ENCODE data around the gene CMPK2. TPM values are rescaled to one million over a fixed set of nuclear protein-coding genes. Genes with fewer than 3 reads are reported as not detected.

Gene CMPK2
- total and polyA plus RNA-seq, 7 donors, result 1.8 to 26.1 (median 9.3) TPM

- no peak for DNase-seq
- no peak overlapping the region for H3K27ac ChIP-seq
- WGBS, 2 donors, result 83 to 86% methylated on average over 2 of the region's 2 CpGs
- no peak overlapping the region for H3K4me3 ChIP-seq
- TF ChIP-seq POLR2AphosphoS5 (IDR thresholded peaks at IDR 0.05), result no peak
- no peaks in the 10 kb centered on the region for H3K9me3 ChIP-seq
- H3K36me3 ChIP-seq, result no peaks in the 10 kb centered on the region
- intact Hi-C loops (cut with DNase I), result no loop called here
- H3K27me3 ChIP-seq, result no peaks in the 10 kb centered on the region
- H3K4me1 ChIP-seq, result no peaks in the 10 kb centered on the region
Observed at GRCh38 chr2:6885551-6885950, 19.8 kb upstream of the CMPK2 start.

DNA sequence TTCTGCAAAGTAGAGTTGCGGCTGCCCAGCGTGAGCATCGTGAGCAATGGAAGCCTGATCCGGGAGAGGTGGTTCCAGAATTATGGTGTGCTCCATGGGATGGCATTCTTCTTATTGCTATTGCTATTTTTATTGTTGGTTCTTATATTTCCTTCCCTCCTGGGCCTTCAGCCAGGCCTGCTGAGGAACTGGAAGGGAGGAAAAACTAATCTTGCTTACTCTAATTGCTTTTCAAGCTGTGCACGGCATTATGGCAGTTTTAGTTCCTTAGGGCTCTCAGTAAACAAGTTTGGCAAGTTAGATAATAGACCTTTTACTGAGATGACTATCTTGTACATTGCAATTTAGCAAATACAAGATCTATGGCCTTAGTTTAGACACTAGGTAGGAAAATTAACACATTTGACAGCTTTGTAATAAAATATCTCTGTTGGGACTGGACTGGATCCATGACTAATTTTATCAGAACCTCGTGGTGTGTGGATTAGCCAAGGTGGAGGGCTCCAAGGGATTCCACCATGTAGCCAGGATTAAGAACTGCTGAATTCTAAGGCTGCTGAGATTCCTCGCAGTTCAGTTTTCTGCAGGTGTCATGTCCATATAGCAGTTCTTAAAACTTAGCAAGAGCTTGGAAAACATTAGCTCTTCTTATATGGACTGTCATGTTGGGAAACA, 17.9 kb upstream of the CMPK2 start:
- 55 to 72% methylated on average over 7 of the region's 7 CpGs for WGBS, 2 donors
- H3K27ac ChIP-seq, result no peak overlapping the region
- no peak for TF ChIP-seq CTCF (IDR thresholded peaks at IDR 0.05)
- TF ChIP-seq POLR2AphosphoS5 (IDR thresholded peaks at IDR 0.05), result no peak
- no peak for TF ChIP-seq POLR2A (IDR thresholded peaks at IDR 0.05)
- TF ChIP-seq EP300 (IDR thresholded peaks at IDR 0.05), result no peak
- no peak for DNase-seq
- H3K9me3 ChIP-seq, result no peaks in the 10 kb centered on the region
- intact Hi-C loops (cut with DNase I), result no loop called here
- H3K4me1 ChIP-seq, result no peaks in the 10 kb centered on the region
- no peak overlapping the region for H3K4me3 ChIP-seq
- H3K36me3 ChIP-seq, result no peaks in the 10 kb centered on the region
- no peaks in the 10 kb centered on the region for H3K27me3 ChIP-seq

DNA sequence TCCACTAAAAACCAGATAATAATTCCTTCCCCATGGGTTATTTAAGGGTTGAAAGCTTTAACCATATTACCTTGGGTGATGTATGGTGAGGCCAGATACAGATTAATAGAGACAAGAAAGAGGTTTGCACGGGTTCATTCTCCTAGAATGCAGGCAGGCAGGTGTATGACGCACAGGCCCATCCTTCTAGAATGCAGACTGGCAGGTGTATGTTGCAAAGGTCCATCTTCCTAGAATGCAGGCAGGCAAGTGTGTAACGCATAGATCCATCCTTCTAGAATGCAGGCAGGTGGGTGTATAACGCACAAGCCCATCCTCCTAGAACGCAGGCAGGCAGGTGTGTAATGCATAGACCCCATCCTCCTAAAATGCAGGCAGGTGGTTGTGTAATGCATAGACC, 15.8 kb upstream of the CMPK2 start:
- WGBS, 2 donors, result 94 to 97% methylated on average over 5 of the region's 5 CpGs
- H3K4me3 ChIP-seq, result no peak overlapping the region
- H3K27ac ChIP-seq, result no peak overlapping the region
- peaks cover 0 to 12% (median 8%) of the 10 kb centered on the region in 4 donors for H3K4me1 ChIP-seq
- H3K27me3 ChIP-seq, result no peaks in the 10 kb centered on the region
- H3K36me3 ChIP-seq, result no peaks in the 10 kb centered on the region
- no peak for TF ChIP-seq POLR2A (IDR thresholded peaks at IDR 0.05)
- no peak for DNase-seq
- intact Hi-C loops (cut with DNase I), result no loop called here
- no peaks in the 10 kb centered on the region for H3K9me3 ChIP-seq

DNA sequence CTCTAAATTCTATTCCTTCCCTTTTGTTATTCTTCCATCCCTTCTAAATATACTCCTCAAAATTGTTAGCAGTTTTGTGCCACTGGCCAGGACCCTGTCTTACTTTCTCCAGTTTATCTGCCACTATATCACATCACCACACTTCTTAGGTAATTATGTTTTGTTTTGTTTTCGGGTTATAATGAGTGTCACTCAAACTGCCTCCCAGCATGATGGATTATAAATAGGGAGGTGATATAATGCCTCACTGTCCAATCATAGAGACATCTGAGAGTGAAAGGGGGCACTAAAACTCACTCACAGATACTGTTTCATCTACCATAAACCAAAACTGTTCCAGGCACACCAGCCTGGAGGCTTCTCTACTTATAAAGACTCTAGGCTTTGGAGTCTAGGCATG, 15.3 kb upstream of the CMPK2 start:
- no peaks in the 10 kb centered on the region for H3K27me3 ChIP-seq
- no peak for DNase-seq
- intact Hi-C loops (cut with DNase I), result no loop called here
- H3K9me3 ChIP-seq, result no peaks in the 10 kb centered on the region
- no peaks in the 10 kb centered on the region for H3K36me3 ChIP-seq
- no peak overlapping the region for H3K4me3 ChIP-seq
- H3K27ac ChIP-seq, result no peak overlapping the region
- WGBS, 2 donors, result 86 to 87% methylated on average over 1 of the region's 1 CpG
- H3K4me1 ChIP-seq, result peaks cover 0 to 12% (median 8%) of the 10 kb centered on the region in 4 donors
- TF ChIP-seq POLR2A (IDR thresholded peaks at IDR 0.05) (no peak), CTCF (IDR thresholded peaks at IDR 0.05) (no peak), EP300 (IDR thresholded peaks at IDR 0.05) (no peak), POLR2AphosphoS5 (IDR thresholded peaks at IDR 0.05) (no peak)

- no peak overlapping the region for H3K4me3 ChIP-seq
- no peak for TF ChIP-seq EP300 (IDR thresholded peaks at IDR 0.05)
- TF ChIP-seq CTCF (IDR thresholded peaks at IDR 0.05), result no peak
- TF ChIP-seq POLR2AphosphoS5 (IDR thresholded peaks at IDR 0.05), result no peak
- TF ChIP-seq POLR2A (IDR thresholded peaks at IDR 0.05), result no peak
- no peaks in the 10 kb centered on the region for H3K9me3 ChIP-seq
- intact Hi-C loops (cut with DNase I), result no loop called here
- H3K27ac ChIP-seq, result no peak overlapping the region
- H3K36me3 ChIP-seq, result no peaks in the 10 kb centered on the region
- 50 to 88% methylated on average over 2 of the region's 2 CpGs for WGBS, 2 donors
- H3K4me1 ChIP-seq, result peaks cover 0 to 12% (median 8%) of the 10 kb centered on the region in 4 donors
- DNase-seq, result no peak
- H3K27me3 ChIP-seq, result no peaks in the 10 kb centered on the region
Observed at GRCh38 chr2:6880200-6880733, 14.6 kb upstream of the CMPK2 start.

Measured in sigmoid colon (tissue), 7 donors.